ENCODE data around the gene PAGR1. TPM values are rescaled to one million over a fixed set of nuclear protein-coding genes. Genes with fewer than 3 reads are reported as not detected.
"Not testable (repeated sequence)": the region's sequence is repeated elsewhere in the genome, so short reads cannot be mapped to it uniquely, and the experiment has no call there.

Gene PAGR1
- total RNA-seq, result 10 to 100 TPM in 1 of 2 donors, 1 to 10 TPM in 1; 8.2 to 48.5 TPM
- 10 to 100 TPM; 53.5 to 65.5 TPM for polyA plus RNA-seq (ENCODE audit: insufficient read length in 2 of 2)
- long read RNA-seq, donor 1, transcript PAGR1-201 (3 exons, 1,702 nt), result major isoform, 19 of 19 reads
- long read RNA-seq, donor 1, partial matches to known transcripts, result 0 of 19 reads
- long read RNA-seq, donor 1, other reads (novel, unspliced or antisense), result 0 of 19 reads
- long read RNA-seq, donor 2, transcript PAGR1-201 (3 exons, 1,702 nt), result major isoform, 8 of 74 reads
- long read RNA-seq, donor 2, partial matches to known transcripts, result 66 of 74 reads
- long read RNA-seq, donor 2, other reads (novel, unspliced or antisense), result 0 of 74 reads
- long read RNA-seq, donor 3, transcript PAGR1-201 (3 exons, 1,702 nt), result major isoform, 7 of 7 reads
- long read RNA-seq, donor 3, partial matches to known transcripts, result 0 of 7 reads
- long read RNA-seq, donor 3, other reads (novel, unspliced or antisense), result 0 of 7 reads
- long read RNA-seq, donor 4, transcript PAGR1-201 (3 exons, 1,702 nt), result major isoform, 45 of 45 reads
- long read RNA-seq, donor 4, partial matches to known transcripts, result 0 of 45 reads
- long read RNA-seq, donor 4, other reads (novel, unspliced or antisense), result 0 of 45 reads

GRCh38 chr16:29815793-29816693 is at the start of gene PAGR1:
Gene PAGR1, plus strand, starts transcription at chr16:29816152. Its CDS starts 374 bp downstream, at chr16:29816526.
- DNase-seq (ENCODE audit: low read depth in 4 of 6, low spot score in 6 of 6), result peak; percentile 98 to 100 (median 98)
- H3K9me3 ChIP-seq (ENCODE audit: control insufficient read depth, insufficient read depth, low read length), result no peaks in the 10 kb centered on the region
- H3K36me3 ChIP-seq (ENCODE audit: control insufficient read depth, insufficient read depth, low read length), result peaks cover 66% of the 10 kb centered on the region
- under 1% methylated on average over 61 of the region's 70 CpGs for WGBS (ENCODE audit: insufficient coverage)
- H3K4me3 ChIP-seq (ENCODE audit: low read depth, low read length), result peak within 1 kb of the TSS; percentile 81
- H3K4me1 ChIP-seq (ENCODE audit: control insufficient read depth, insufficient read depth, low read length), result peaks cover 83% of the 10 kb centered on the region
- H3K27ac ChIP-seq (ENCODE audit: low read depth, low read length), result peak within 1 kb of the TSS; percentile 99
- H3K27me3 ChIP-seq (ENCODE audit: control insufficient read depth, insufficient read depth, low read length), result no peaks in the 10 kb centered on the region

GRCh38 chr16:29766571-29766970 is 49.4 kb upstream of the PAGR1 start:
- Histone ChIP-seq H3K27ac (ENCODE audit: low read depth, low read length) (no peak overlapping the region), H3K4me1 (ENCODE audit: control insufficient read depth, insufficient read depth, low read length) (no peaks in the 10 kb centered on the region), H3K27me3 (ENCODE audit: control insufficient read depth, insufficient read depth, low read length) (no peaks in the 10 kb centered on the region), H3K9me3 (ENCODE audit: control insufficient read depth, insufficient read depth, low read length) (no peaks in the 10 kb centered on the region), H3K36me3 (ENCODE audit: control insufficient read depth, insufficient read depth, low read length) (no peaks in the 10 kb centered on the region), H3K4me3 (ENCODE audit: low read depth, low read length) (no peak overlapping the region)
- WGBS (ENCODE audit: insufficient coverage), result no CpG with 5 or more reads among the region's 3 CpGs
- DNase-seq (ENCODE audit: low read depth in 4 of 6, low spot score in 6 of 6), result no peak

GRCh38 chr16:29767062-29767461 is 48.9 kb upstream of the PAGR1 start:
- WGBS (ENCODE audit: insufficient coverage), result 100% methylated on average over 1 of the region's 3 CpGs
- H3K27ac ChIP-seq (ENCODE audit: low read depth, low read length), result no peak overlapping the region
- H3K4me3 ChIP-seq (ENCODE audit: low read depth, low read length), result no peak overlapping the region
- H3K36me3 ChIP-seq (ENCODE audit: control insufficient read depth, insufficient read depth, low read length), result no peaks in the 10 kb centered on the region
- H3K27me3 ChIP-seq (ENCODE audit: control insufficient read depth, insufficient read depth, low read length), result no peaks in the 10 kb centered on the region
- no peak for DNase-seq (ENCODE audit: low read depth in 4 of 6, low spot score in 6 of 6)
- H3K4me1 ChIP-seq (ENCODE audit: control insufficient read depth, insufficient read depth, low read length), result no peaks in the 10 kb centered on the region
- no peaks in the 10 kb centered on the region for H3K9me3 ChIP-seq (ENCODE audit: control insufficient read depth, insufficient read depth, low read length)

- H3K27me3 ChIP-seq (ENCODE audit: control insufficient read depth, insufficient read depth, low read length), result no peaks in the 10 kb centered on the region
- 86% methylated on average over 2 of the region's 2 CpGs for WGBS (ENCODE audit: insufficient coverage)
- H3K36me3 ChIP-seq (ENCODE audit: control insufficient read depth, insufficient read depth, low read length), result no peaks in the 10 kb centered on the region
- no peak overlapping the region for H3K27ac ChIP-seq (ENCODE audit: low read depth, low read length)
- no peaks in the 10 kb centered on the region for H3K9me3 ChIP-seq (ENCODE audit: control insufficient read depth, insufficient read depth, low read length)
- no peaks in the 10 kb centered on the region for H3K4me1 ChIP-seq (ENCODE audit: control insufficient read depth, insufficient read depth, low read length)
- no peak overlapping the region for H3K4me3 ChIP-seq (ENCODE audit: low read depth, low read length)
- DNase-seq (ENCODE audit: low read depth in 4 of 6, low spot score in 6 of 6), result no peak
Measured at GRCh38 chr16:29769507-29769906, 46.4 kb upstream of the PAGR1 start.

- Histone ChIP-seq H3K27ac (ENCODE audit: low read depth, low read length) (no peak overlapping the region), H3K4me1 (ENCODE audit: control insufficient read depth, insufficient read depth, low read length) (no peaks in the 10 kb centered on the region), H3K4me3 (ENCODE audit: low read depth, low read length) (no peak overlapping the region), H3K36me3 (ENCODE audit: control insufficient read depth, insufficient read depth, low read length) (no peaks in the 10 kb centered on the region), H3K9me3 (ENCODE audit: control insufficient read depth, insufficient read depth, low read length) (no peaks in the 10 kb centered on the region), H3K27me3 (ENCODE audit: control insufficient read depth, insufficient read depth, low read length) (no peaks in the 10 kb centered on the region)
- WGBS (ENCODE audit: insufficient coverage), result no CpG with 5 or more reads among the region's 7 CpGs
- DNase-seq (ENCODE audit: low read depth in 4 of 6, low spot score in 6 of 6), result no peak
Measured at GRCh38 chr16:29770250-29770929, 45.6 kb upstream of the PAGR1 start.

GRCh38 chr16:29772330-29772729 is 43.6 kb upstream of the PAGR1 start:
- not testable (repeated sequence) for H3K27me3 ChIP-seq (ENCODE audit: control insufficient read depth, insufficient read depth, low read length); DNase-seq (ENCODE audit: low read depth in 4 of 6, low spot score in 6 of 6); H3K27ac ChIP-seq (ENCODE audit: low read depth, low read length); H3K9me3 ChIP-seq (ENCODE audit: control insufficient read depth, insufficient read depth, low read length); H3K36me3 ChIP-seq (ENCODE audit: control insufficient read depth, insufficient read depth, low read length); H3K4me3 ChIP-seq (ENCODE audit: low read depth, low read length); H3K4me1 ChIP-seq (ENCODE audit: control insufficient read depth, insufficient read depth, low read length)
- WGBS (ENCODE audit: insufficient coverage), result 72% methylated on average over 2 of the region's 7 CpGs

- Histone ChIP-seq H3K27ac (ENCODE audit: low read depth, low read length) (no peak overlapping the region), H3K4me3 (ENCODE audit: low read depth, low read length) (no peak overlapping the region), H3K36me3 (ENCODE audit: control insufficient read depth, insufficient read depth, low read length) (no peaks in the 10 kb centered on the region), H3K9me3 (ENCODE audit: control insufficient read depth, insufficient read depth, low read length) (no peaks in the 10 kb centered on the region), H3K4me1 (ENCODE audit: control insufficient read depth, insufficient read depth, low read length) (no peaks in the 10 kb centered on the region), H3K27me3 (ENCODE audit: control insufficient read depth, insufficient read depth, low read length) (no peaks in the 10 kb centered on the region)
- no peak for DNase-seq (ENCODE audit: low read depth in 4 of 6, low spot score in 6 of 6)
- 74% methylated on average over 3 of the region's 5 CpGs for WGBS (ENCODE audit: insufficient coverage)
Measured at GRCh38 chr16:29774730-29775129, 41.2 kb upstream of the PAGR1 start.

- no peak overlapping the region for H3K27ac ChIP-seq (ENCODE audit: low read depth, low read length)
- H3K4me1 ChIP-seq (ENCODE audit: control insufficient read depth, insufficient read depth, low read length), result no peaks in the 10 kb centered on the region
- H3K4me3 ChIP-seq (ENCODE audit: low read depth, low read length), result no peak overlapping the region
- 85% methylated on average over 2 of the region's 4 CpGs for WGBS (ENCODE audit: insufficient coverage)
- no peaks in the 10 kb centered on the region for H3K9me3 ChIP-seq (ENCODE audit: control insufficient read depth, insufficient read depth, low read length)
- no peaks in the 10 kb centered on the region for H3K27me3 ChIP-seq (ENCODE audit: control insufficient read depth, insufficient read depth, low read length)
- DNase-seq (ENCODE audit: low read depth in 4 of 6, low spot score in 6 of 6), result no peak
- H3K36me3 ChIP-seq (ENCODE audit: control insufficient read depth, insufficient read depth, low read length), result no peaks in the 10 kb centered on the region
Measured at GRCh38 chr16:29775742-29776408, 40.1 kb upstream of the PAGR1 start.

Data from spinal cord (tissue), 10 donors.